ENCODE measurements around the gene TMEM233.

Gene TMEM233

DNA sequence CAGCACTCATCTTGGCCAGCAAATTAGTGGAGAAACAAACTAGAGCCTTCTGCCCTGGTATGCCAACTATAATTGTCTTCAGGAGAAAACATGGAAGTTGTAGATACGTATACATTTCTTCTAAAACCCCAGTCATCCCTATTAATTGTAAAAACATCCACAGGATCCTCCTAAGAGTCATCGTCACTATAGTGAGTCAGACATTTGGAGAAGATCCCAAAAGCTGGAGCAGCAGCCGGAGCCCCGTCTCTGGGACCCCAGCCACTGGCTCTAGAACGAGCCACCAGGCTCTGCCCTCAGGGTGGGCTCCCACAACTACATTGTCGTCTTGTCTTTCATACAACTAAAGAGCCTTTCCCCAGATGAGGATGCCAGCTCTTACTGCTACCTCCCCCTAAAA, 89.8 kb downstream of the TMEM233 start:
- no peak for DNase-seq

DNA sequence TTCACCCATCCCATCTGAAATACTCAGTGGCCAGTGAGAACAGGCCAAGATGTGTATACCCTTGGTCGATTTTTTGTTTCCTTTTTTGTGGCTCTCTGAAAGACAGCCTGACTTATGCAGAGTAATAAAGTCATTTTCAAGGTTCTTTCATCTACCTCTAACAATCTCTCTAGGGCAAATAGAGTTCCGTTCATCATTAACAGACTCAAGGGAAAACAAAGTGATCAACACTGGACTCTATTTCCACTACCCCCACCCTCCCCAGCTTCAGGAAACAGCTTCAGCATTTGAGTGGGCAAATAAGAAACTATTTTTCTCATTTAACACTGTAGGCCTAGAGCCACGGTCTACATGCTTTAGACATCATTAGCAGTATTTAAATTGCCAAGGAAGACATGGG, 90.2 kb downstream of the TMEM233 start:
- DNase-seq: no peak

DNA sequence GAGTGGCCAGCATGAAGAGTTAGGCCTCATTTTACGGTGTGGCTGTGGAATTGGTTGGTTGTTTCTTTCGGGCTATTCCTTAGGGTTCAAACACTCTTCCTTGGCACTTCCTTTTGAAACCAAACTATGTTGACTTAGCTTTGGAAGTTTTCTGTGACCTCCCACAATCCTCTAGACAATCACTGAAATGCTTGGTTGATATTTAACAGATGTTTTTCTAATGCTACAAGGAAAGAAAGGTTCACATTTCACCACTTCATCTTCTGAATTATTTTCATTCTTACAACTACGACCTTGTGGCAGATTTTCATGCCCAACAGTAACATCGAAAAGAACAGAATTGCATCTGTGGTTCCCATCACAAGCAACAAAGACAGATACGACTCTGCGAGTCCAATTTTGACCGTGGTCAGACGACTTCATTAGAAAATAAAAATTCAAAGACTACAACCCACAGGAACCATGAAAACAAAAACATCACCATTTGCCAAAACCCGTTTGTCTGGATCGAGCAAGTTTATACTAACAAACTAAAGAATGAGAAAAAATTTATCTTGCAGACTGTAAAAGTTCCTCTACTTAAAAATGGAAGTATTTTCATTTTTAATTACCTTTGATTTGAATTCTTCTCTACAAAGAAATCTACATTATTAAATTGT, 91.3 kb downstream of the TMEM233 start:
- no peak for DNase-seq

DNA sequence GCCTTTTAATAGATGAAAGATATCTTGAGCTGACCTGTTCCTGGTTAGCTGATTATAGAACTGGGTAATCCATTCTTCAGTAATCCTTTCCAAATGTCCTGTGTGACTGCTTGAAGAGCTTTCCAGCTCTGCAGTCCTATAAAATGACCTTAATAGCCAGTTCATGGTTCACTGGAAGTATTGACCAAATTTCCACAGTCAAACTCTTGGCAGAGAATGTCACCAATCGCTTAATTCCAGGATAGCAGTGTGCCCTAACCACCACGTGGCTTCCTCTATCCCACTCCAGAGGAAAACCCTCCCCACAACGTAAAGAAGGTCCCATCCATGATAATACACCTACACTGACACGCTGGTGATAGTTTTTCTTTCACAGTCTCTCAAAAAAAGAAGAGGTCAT, 91.8 kb downstream of the TMEM233 start:
- DNase-seq: no peak

DNA sequence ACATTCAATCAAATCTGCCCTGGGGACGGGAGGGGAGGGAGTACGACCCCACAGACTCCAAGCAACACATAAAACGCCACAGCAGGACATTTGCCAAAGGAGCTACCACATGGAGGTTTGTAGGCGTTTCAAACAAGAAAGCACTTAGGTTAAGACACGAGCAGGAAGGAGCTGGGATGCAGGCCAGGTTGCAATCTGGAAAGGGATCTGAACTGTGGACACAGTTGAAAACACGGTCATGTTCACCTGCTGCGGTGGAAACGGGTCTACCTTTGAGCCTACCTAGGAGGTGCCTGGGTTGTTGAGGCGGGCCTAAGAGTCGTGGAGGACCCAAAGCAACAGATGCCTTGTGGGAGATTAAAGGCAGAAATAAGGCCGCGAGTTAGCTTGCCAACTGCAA, 92.8 kb downstream of the TMEM233 start:
- DNase-seq: no peak

DNA sequence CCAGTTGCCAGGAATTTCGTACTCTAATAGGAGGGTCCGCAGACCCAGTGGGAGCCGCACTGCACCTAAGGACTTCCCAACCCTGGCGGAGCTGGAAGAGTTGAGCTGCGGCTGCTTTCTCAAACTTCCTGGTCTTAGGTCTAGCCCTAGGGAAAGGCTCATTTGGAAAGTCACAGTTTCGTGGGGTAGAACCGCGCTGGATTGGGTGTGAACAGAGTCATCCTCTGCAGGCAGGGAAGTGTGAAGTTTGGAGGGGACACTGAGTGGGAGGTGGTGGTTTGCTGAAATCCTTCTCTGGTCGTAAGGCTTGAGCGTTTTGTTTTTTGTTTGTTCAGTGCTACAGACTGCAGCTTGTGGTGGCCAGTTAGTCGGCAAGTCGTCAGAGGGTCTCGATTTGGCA, 93.2 kb downstream of the TMEM233 start:
- no peak for DNase-seq

DNA sequence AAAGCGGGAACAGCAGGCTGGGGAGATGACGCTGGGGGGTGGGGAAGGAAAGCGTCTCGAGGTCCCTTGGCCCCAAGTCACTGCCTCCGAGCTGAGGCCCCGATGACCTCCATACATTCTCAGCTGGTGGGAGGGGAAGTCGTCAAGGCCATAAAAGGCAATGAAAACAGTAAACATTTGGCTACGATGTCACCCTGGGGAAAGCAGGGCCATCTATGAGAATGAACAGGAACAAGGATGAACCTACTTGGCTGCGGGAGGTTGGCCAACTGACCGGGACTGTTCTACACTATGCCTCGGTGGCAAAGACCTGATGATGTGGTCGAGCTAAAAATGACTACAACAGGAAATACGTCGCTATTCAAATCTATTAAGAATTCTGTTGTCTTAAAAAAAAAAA, 93.8 kb downstream of the TMEM233 start:
- no peak for DNase-seq

DNA sequence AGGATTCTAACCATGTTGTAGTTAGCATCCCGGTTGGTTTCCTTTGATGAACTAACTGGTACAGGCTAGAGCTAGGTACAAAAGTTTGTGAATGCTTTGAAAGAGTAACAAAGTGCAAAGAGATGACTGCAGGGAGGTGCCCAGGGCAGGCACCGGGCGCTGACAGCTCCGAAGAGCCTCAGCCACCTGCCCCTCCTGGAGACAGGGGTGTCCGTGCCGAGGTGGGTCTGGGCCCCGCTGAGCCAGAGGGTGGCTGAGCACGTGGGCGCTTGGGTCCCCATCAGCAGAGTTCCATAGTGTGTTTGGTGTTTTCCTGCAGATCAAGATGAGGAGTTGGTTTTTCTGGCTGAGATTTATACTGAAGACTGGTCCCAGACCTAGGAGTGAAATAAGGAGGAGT, 94.3 kb downstream of the TMEM233 start:
- no peak for DNase-seq

DNA sequence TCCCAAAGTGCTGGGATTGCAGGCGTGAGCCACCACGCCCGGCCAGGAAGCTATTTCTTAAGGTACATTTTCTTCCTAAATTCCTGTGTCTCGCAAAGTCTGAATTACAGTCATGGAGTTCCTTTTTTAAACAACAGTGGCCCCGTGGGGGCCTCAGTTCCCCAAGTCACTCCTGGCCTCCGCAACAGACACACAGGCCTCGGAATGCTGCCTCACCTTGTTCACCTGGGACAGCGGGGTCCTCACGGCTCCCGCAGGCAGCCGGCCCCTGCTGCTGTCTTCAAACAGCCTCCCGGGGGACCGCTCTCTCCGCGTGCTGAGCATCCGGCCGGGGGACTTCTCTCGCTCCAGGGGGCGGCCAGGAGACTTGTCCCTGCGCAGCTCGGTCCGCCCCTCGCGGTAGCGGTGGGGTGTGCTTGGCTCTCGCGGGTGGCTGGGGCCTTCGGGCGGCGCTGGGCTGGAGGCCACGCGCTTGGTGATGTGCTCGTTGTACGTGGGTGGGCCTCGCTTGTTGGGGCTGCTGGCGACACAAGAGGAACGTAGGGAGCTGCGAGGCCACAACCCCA, 96.4 kb downstream of the TMEM233 start:
- DNase-seq: no peak

DNA sequence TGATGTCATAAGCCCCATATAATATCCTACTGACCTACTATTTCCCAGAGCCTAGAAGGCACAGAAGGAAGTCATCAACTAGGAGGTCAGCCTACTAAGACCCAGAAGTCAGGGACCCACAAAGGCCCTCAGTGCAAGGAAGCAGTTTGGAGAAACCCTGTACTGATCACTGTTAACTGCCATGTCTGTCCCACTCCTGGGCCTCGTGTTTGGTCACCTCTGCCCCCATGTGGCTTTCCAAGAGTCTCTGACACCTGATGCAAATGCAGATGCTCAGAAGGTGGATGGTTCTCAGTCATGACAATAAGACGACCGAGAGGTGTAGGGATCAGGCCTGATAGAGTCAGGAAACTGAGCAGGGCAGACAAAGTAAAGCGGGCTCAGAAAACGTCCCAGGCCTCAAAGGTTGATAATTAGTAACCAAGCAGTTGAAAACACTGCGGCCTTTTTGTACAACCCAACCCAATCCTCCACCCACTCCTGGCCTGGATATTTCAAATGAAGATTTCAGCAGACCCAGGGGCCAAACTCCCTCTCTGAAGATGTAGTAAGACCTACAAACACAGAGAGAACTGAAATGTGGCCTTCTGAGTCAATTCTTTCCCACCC, 97.7 kb downstream of the TMEM233 start:
- no peak for DNase-seq

DNA sequence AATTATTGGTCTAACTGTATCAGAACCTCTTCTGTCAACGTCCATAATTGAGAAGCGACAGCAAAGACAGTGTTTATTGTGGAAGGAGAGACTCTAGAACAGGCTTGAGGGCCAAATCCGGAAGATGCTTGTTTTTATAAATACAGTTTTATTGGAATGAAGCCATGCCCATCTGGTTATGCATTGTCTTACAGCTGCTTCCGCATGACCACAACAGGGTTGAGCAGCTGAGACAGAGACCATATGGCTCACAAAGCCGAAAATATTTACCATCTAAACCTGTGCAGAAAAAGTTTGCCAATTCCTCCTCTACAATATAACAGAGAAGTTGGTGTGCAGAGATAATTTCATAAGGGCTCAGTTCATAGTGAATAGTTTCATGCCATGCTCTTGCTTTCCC, 98.8 kb downstream of the TMEM233 start:
- no peak for DNase-seq
